Measurements from ENCODE around the gene NPW.
"Not testable (repeated sequence)": the region's sequence is repeated elsewhere in the genome, so short reads cannot be mapped to it uniquely, and the experiment has no call there.

NPW gene

DNA sequence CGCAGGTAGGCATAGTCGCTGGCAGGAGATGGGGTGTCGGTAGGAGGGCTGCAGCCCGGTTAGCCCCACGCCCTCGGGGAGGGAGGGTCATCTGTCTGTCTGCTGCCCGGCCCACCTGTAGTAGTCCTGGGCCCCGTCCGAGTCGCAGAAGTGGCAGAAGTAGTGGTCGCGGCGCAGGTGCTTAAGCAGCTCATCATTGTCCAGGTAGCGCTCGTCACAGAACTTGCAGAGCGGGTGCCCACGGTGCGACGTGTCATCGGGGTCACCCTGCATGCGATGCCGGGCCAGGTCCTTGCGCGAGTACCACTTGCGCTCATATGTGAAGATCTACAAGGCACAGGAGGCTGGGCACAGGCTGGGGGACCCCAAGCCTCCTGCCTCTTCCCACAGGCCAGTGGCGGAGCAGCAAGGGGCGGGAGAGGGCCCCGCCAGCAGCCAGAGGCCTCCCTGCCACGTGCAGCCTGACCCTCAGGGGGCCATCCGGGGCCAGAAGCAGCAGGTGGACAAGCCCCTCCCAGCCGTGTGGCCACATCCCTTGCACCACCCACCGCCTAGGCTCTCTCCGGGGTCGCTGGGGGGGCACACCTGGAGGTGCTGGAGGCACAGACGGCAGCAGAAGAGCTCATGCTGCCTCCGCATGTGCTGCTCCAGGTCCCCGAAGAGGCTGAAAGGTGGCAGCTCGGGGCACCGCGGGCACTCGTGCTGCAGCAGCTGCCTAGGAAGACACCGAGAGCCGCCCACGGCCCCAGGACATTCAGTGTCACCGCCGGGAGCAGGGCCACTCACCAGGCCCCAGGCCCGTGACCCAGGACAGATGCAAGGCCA is 17.0 kb upstream of the NPW start:
- DNase-seq (ENCODE audit: low read depth): no peak

DNA sequence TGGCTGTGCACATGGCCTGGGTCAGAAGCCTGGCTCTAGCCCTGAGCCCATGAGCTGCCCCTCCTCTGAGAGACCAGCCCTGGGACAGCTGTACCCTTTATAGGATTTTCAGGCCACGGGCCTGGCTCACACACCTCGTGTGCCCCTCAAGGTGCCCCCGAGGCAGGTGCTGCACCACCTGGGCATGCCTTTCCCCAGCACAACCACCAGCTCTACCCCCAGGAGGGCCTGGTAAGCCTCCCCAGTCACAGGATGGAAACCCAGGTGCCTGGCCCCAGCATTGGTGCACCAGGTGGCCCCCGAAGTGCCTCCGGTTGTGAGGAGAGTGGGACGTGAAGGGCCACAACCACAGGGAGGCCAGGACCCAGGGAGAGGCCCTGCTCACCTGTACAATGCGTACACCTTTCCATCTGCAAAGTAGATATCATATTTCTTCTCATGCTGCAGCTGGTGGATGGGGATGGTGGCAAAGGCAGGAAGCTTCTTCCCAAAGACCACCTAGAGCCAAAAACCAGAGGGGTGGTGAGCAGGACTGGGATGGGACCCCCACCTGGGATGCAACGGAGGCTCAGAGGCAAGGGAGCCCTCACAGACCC is 16.3 kb upstream of the NPW start:
- DNase-seq (ENCODE audit: low read depth): no peak

DNA sequence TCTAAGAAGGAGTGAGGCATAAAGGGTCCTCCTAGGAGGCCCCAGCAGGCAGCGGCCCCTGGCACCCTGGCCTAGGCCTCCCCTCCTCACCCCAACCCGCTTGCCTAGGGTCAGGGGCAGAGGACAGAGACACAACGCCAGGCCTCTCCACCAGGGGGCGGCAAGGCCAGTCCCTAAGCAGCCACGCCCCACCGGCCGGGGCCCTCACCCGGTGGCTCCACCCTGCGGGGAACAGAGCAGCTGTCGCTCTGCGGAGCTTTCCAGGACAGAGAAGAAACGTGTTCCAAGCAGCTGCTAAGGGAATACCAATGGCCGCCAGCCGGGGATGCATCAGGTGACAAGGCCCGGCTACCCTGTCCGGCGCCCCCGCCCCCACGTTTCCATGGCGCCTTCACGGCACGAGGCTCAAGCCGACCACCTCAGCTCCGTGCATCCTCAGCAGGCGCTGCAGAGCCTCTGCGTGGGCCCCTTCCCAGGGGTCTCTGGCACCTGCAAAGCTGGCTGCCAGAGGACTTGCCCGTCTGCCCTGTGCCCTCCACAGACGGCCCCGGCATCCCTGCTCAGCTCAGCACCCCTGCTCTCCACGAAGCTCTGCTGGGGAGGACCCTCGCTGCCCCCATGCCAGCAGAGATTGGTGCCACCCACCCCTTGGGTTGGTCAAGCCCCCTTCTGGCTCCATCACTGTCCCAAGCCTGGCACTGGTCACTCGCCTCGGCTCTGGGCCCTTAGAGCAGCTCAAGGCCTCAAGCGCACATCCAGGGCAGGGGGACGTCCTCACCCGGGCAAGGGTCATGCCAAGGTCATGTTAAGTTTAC is 15.6 kb upstream of the NPW start:
- DNase-seq (ENCODE audit: low read depth): peak; percentile 80

DNA sequence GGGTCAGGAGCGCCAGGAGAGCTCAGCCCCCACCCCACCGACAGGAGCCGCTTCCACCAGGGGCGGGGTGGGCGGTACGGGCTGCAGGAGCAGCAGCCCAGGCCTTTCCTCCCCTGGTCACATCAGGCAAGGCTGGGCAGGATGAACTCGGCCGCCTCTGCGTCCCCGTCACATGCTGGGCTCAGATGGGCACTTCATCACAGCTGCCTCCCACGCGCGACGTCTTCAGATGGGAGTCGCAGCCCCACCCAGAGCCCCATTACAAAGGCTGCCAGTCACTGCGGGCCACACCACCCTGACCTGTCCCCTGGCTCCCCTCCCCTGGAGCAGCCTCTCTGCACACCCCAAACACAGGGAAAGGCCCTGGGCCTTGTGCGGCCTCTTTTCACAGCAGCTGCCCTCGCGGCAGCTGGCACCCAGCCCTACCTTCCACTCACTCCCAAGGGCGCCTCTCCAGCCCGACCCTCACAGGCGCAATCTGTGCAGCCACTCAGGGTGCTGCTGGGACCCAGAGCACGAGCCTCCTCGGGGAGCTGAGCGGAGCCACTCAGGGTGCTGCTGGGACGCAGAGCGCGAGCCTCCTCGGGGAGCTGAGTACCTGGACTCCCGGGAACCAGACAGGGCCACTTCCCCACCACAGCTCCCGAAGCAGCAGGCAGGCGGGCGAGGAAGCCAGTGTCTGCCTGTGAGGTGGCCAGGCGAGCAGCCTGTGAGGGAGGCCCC is 14.6 kb upstream of the NPW start:
- no peak for DNase-seq (ENCODE audit: low read depth)

DNA sequence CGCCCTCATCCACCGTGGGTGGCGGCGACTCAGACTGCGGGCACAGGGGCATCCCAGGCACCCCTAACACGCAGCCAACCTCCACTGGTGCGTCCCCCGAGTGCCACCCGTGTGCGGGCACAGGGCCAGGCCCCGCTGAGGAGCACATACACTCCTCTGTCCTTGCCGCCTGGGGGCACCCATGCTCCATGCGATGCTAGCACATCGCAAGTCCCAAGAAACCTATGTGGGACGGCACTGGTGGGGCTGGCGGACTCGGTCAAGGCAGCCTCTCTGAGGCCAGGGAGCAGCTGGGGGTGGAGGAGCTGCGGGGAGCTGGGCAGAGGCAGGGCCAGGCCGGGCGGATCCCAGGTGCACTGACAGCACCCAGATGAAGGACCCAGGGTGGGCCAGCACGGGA is 13.9 kb upstream of the NPW start:
- no peak for DNase-seq (ENCODE audit: low read depth)

DNA sequence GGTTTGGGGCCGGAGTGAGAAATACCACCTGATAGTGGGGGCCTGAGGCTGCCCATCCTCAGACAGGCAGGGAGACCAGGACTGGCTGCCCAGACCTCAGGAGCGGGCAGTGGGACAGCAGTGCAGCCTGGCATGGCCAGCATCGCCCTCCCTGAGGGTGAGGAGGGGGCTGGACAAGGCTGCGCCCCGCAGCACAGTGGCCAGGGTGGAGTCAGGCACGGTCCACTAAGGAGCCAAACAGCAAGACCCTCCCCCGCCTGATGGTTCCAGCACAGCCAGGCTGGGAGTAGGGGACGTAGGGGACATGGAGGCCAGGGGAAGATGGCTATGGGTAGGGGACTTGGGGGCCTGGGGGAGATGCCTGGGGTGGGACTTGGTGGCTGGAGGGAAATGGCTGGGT is 13.3 kb upstream of the NPW start:
- no peak for DNase-seq (ENCODE audit: low read depth)

DNA sequence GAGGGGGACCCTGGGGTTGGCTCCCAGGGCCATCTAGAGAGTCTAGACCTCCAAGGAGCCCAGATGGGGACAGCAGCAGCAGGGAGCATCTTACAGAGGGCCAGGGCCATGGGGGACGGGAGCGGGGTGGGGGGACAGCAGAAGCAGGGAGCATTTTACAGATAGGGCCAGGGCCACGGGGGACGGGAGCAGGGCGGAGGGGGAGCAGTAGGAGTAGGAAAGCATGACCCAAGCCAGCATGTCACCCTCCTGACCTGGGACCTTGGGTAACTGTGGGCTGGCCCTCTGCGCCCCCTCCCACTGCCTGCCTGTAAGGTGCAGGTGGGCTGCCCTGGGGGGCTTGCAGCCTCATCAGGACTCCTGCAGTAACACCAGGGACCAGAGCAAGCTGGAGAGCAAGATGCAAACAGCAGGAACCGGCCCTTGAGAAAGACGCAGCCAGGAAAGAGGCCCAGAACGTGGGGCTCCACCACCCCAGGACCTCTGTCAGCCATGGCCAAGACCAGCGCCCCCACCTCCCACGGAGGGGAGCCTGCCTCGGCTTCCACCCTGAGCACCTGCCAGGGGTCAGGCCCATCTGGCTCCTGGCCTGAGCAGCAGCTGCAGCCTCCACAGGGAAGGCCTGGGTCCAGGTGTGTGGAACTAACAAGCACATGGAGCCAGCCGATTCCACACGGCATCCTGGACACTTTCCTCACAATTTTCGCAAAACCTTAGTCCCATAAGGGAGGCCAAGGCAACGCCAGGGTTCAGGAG is 12.3 kb upstream of the NPW start:
- DNase-seq (ENCODE audit: low read depth): no peak

DNA sequence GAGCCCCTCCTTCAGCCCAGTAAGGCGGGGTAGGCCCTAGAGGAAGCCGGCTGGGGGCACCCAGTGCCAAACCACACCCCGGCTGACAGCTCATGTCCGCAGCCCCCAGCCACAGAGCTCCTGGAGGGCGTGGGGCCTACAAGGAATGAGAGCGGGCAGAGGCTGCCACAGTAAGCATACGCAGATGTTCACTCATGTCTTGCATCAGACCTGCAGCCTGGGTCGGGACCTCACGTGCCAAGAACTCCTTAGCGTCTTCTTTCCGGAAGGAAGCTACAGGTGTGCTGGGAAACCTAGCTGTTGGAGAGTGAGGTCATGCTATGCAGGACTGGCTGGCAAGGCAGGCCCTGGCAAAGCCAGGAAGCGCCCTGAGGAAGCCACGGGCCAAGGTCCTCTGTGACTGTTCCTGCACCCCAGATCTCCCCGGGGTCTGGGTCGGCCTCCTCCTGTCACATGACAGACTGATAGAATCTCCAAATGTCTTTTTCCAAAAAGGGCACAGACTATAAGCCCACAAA is 11.5 kb upstream of the NPW start:
- DNase-seq (ENCODE audit: low read depth): peak; percentile 64

DNA sequence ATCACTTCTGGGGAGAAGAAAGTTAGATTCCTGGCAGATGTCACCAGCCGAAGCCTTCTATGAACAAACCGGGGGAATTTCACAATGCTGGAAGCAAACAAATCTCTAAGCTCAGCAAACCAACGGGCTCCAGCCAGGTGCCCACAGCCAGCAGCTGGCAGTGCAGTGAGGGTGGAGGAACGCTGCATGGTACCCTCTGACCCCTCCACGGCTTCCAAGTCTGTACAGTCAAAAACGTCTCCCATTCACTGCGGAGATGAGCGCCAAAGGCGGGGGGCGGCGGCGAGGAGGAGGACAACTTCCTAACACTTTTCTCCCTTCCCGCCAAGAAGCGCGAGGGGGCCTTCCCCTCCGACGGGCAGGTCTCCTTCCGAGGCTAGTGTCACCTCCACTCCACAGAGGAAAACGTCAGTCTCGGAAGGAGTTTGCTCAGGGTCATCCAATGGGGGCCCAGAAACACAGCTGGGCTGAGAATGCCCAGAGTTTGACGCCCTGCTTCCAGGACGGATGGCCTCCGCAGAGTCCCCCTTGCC is 10.9 kb upstream of the NPW start:
- peak; percentile 38 for DNase-seq (ENCODE audit: low read depth)

DNA sequence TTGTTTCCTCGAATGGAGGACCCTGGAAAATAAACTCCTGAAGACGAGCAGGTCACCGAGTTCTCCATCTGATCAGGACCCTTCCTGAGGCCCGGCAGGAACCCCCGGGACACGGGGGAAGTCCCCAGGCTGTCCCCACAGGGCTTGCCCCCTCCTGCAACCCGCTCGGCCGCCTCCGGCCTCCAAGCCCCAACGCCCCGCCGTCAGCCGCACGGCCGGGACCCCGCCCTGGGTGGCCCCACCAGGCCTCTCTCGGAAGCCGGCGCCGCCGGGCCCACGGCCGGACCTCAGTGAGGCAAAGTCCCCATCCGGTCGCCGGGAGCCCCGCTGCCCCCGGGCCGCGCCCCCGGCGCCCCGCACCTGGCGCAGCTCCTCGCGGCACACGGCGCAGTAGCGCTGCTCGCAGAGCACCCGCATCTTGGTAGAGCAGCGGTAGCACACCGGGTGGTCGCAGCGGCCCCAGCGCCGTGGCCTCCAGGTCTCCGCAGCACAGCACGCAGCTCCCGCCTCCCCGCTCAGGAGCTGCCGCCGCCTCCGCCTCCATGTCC is 10.3 kb upstream of the NPW start:
- peak; percentile 16 for DNase-seq (ENCODE audit: low read depth)

DNA sequence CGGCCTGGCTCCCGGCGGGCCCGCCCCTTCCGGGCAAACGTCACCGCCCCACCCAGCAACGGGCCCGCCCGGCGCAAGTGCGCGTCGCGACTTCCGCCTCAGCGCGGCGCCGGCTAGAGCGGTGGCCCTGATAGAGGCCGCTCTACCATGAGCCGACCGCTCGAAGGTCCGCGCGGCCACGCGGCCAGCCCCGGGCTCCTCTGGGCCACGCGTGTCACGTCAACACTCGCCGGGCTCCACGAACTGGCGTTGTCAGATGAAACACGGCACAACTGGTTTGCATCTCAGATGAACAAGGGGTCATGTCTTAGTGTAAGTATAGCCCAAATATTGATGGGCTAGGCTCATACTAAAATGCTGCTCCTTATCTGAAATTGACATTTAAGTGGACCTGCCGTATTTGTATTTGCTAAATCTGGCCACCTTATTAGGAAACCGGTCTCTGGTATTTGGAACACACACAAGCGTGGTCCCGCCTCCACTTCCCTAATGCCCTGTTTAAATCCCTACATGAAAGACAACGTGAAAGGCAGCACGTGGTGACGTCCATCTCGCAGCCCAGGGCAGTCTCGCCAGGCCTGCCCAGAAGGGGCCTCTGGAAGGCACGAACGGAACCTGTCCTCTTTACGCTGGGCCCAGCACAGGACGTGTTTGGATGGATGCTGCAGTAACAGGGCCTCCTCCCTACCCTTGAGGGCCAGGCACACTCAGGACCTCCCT is 9.6 kb upstream of the NPW start, which contains the start of gene ZNF598:
Gene ZNF598 (minus strand): TSS at position 31 of the 720 bp plus-strand sequence.
- DNase-seq (ENCODE audit: low read depth): peak; percentile 87

DNA sequence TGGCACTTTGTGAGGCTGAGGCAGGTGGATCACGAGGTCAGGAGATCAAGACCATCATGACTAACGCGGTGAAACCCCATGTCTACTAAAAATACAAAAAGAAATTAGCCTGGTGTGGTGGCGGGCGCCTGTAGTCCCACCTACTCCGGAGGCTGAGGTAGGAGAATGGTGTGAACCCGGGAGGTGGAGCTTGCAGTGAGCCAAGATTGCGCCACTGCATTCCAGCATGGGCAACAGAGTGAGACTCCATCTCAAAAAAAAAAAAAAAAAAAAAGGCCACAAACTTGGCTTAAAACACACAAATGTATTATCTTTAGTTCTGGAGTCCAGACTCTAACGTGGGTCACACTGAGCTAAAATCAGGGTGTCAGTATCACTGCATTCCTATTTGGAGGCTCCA is 7.9 kb upstream of the NPW start:
- DNase-seq (ENCODE audit: low read depth): not testable (repeated sequence)

DNA sequence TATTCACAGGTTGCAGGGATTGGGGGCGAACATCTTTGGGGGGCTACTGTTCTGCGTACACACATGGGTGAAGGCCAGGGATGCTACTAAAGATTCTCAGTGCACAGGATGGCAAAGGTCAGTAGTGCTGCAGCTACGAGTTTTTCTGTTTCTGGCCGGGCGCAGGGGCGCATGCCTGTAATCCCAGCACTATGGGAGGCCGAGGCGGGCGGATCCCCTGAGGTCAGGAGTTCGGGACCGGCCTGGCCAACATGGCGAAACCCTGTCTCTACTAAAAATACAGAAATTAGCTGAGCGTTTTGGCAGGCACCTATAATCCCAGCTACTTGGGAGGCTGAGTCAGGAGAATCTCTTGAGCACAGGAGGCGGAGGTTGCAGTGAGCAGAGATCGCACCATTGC is 6.1 kb upstream of the NPW start:
- no peak for DNase-seq (ENCODE audit: low read depth)

DNA sequence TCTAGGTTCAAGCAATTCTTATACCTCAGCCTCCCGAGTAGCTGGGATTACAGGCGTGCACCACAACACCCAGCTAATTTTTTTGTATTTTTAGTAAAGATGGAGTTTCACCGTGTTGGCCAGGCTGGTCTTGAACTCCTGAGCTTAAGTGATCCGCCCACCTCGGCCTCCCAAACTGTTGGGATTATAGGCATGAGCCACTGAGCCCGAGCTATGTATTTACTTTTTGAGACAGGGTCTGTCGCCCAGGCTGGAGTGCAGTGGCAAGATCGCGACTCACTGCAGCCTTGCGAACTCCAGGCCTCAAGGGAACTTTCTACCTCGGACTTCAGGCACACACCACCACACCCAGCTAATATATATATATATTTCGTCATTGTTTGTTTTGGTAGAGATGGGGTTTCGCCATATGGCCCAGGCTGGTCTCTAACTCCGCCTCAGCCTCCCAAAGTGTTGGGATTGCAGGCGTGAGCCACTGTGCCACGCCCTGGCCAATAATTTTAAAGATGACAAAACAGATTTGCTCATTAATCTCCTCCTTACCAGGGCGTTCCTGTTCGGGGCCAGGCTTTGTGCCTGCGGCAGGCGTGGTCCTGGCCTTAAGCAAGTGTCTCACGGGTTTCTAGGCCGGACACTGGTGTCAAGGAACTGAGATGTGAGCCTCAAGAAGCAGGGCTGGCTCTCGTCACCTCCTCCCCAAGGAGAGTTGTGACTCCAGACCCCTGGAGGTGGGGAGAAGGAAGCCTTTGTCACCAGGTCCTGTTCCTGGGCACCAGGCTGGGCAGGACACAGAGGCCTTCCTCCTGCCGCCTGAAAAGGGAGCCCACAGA is 4.3 kb upstream of the NPW start:
- DNase-seq (ENCODE audit: low read depth): peak; percentile 38

DNA sequence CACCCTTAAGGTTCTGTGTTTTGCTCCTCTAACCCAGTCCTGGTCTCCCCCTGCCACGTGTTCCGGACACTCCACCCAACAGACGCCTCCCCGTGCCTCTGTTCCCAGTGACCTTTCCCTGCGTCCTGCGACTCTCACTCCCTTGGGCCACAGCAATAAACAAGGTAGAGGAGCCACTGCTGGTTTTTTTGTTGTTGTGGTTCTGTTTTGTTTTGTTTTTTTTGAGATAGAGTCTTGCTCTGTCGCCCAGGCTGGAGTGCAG is 3.7 kb upstream of the NPW start:
- DNase-seq (ENCODE audit: low read depth): no peak

DNA sequence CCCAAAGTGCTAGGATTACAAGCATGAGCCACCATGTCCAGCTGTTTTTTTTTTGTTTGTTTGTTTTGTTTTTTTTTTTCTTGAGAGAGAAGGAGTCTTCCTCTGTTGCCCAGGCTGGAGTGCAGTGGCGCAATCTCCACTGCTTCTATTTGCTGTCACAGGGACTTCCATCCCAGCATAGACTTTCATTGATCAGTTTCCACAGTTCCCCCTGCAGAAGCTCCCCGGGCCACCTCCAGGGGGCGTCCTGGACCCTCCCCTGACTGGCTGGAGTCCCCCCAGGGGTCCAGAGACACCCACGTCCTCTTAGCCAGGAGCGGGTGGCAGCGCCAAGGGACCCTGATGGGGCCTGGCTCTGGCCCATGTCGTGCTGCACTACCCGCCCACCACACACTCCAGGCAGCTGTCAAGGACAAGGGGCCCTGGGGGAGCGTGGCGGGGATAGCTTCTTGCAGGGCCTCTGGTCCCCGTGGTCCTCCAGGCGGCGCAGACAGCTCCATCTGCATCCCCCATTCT is 3.1 kb upstream of the NPW start:
- DNase-seq (ENCODE audit: low read depth): no peak

DNA sequence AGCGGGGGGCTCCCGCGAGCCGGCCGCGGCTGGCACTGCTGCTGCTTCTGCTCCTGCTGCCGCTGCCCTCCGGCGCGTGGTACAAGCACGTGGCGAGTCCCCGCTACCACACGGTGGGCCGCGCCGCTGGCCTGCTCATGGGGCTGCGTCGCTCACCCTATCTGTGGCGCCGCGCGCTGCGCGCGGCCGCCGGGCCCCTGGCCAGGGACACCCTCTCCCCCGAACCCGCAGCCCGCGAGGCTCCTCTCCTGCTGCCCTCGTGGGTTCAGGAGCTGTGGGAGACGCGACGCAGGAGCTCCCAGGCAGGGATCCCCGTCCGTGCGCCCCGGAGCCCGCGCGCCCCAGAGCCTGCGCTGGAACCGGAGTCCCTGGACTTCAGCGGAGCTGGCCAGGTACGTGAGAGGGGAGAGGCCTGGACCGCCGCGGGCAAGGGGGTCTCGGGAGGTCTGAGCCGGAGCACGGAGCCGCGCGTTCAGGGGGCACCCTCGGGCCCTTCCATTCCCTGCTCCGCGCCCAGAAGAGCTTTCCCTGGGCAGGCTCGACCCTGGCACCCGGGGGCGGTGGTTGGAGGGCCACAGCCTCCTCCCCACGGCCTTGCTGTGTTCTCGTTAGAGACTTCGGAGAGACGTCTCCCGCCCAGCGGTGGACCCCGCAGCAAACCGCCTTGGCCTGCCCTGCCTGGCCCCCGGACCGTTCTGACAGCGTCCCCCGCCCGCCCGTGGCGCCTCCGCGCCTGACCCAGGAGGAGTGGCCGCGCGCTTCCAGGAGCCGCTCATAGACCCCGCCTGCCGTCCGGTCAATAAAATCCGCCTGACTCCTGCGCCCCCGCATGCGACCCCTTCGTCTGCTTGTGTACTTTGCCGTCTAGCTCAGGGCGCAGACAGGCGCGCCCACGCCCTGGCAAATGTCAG is 591 bp downstream of the NPW start:
- no peak for DNase-seq (ENCODE audit: low read depth)

DNA sequence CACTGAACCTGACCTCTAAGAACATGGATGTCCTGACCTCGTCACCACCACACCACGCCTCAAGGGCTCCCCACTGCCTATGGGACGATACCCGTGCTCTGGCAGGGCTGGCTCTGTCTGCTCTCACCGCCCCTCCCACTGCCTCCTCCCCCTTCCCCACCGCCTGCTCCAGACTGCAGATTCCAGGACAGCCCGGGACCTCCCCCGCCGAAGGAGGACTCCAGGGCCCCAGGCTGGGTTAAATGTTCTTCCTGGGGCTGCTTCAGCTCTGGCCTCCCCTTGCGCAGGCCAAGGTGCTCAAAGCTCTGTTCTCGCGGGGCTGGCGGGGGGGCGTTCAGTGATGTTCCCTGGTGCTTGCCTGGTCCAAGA is 3.1 kb downstream of the NPW start:
- DNase-seq (ENCODE audit: low read depth): peak; percentile 73

Measured in EH (cell line).